Aorta (tissue), 5 donors: ENCODE data around the gene TEX19. TPM values are rescaled to one million over a fixed set of nuclear protein-coding genes. Genes with fewer than 3 reads are reported as not detected.

Source experiments
- ATAC-seq: fragments of 200-7000 bp; cut with Tn5 transposase; one replicate; pipeline ENCODE4 v1.9.1; 2022; ENCODE audit warnings: moderate library complexity; ENCODE audit not compliant: low FRiP score
- DNase-seq, 2 donors: peaks; one replicate each; pipeline ENCODE4 v3.0.0-alpha.2; 2020
- H3K27ac ChIP-seq, 2 donors: one replicate each; pipeline ENCODE4 v1.5.1; 2013; ENCODE audit warnings: low read length in 2 of 2, mild to moderate bottlenecking in 2 of 2, moderate library complexity in 2 of 2, control low read depth in 1 of 2, inconsistent platforms in 1 of 2, low read depth in 1 of 2
- H3K27me3 ChIP-seq, 2 donors: one replicate each; pipeline ENCODE4 v1.6.1; 2013; ENCODE audit warnings: control low read depth in 1 of 2, low read length in 1 of 2, mild to moderate bottlenecking in 1 of 2, moderate library complexity in 1 of 2; ENCODE audit not compliant: insufficient read depth in 2 of 2, control insufficient read depth in 1 of 2
- H3K36me3 ChIP-seq, 2 donors: one replicate each; pipeline ENCODE4 v1.6.1; 2013; ENCODE audit warnings: control low read depth in 1 of 2, low read length in 1 of 2, mild to moderate bottlenecking in 1 of 2; ENCODE audit not compliant: insufficient read depth in 2 of 2, control insufficient read depth in 1 of 2
- H3K4me1 ChIP-seq, 2 donors: one replicate each; pipeline ENCODE4 v1.6.1; 2013; ENCODE audit warnings: low read length in 2 of 2, control low read depth in 1 of 2, mild to moderate bottlenecking in 1 of 2, moderate library complexity in 1 of 2; ENCODE audit not compliant: insufficient read depth in 2 of 2, control insufficient read depth in 1 of 2
- H3K4me3 ChIP-seq, 2 donors: one replicate each; pipeline ENCODE4 v1.5.1; 2013; ENCODE audit warnings: low read length in 2 of 2, control low read depth in 1 of 2, mild to moderate bottlenecking in 1 of 2
- H3K9me3 ChIP-seq: one replicate; pipeline ENCODE4 v1.6.1; 2013; ENCODE audit warnings: mild to moderate bottlenecking, low read length; ENCODE audit not compliant: control insufficient read depth
- WGBS, 2 donors: extraction: QIAGEN DNeasy Blood & Tissue Kit; methylation state at CpG; one replicate each; pipeline ENCODE4 v1.1.7; 2013; 5-methylcytosine and 5-hydroxymethylcytosine counted together
- intact Hi-C, 2 donors: fragments of 100-400 bp; cut with DNase I; formaldehyde crosslinking; loops; one replicate each; pipeline versions ENCODE4 v1.14.2 to v1.15.0; 2022
- polyA plus RNA-seq, 2 donors: library from polyadenylated mRNA; stranded (reverse); fragments of 200-250 nt; gene quantifications; one replicate each; pipeline ENCODE4 v1.2.3, GENCODE V29; 2013
- total RNA-seq, 2 donors: library from RNA; stranded (reverse); fragmentation: NEBNext Ultra II Directional; extraction: Animal tissue kit (Norgen Biotek cat#: 25700); gene quantifications; one replicate each; pipeline ENCODE4 v1.2.1, GENCODE V29; 2021
- donor health status: healthy with polysubstance abuse.
- donor health status: Bipolar disorder and iron deficiency.
- donor health status: DM: no; HTN: no; CAD: no.
- donor health status: DM: no; HTN: no; CAD: no.
- donor health status: DM: yes; HTN: yes; CAD: no.

TEX19 gene
- total and polyA plus RNA-seq, 4 donors = not detected

- Histone ChIP-seq H3K27me3 (no peaks in the 10 kb centered on the region), H3K4me3 (no peak overlapping the region), H3K9me3 (no peaks in the 10 kb centered on the region), H3K27ac (no peak overlapping the region), H3K36me3 (no peaks in the 10 kb centered on the region), H3K4me1 (no peaks in the 10 kb centered on the region)
- intact Hi-C loops = no loop called here
- DNase-seq (peak; percentile 41 to 59), ATAC-seq (no peak)
- WGBS, 2 donors = 61 to 69% methylated on average over 22 of the region's 22 CpGs
Measured at GRCh38 chr17:82384051-82384729, 25.1 kb downstream of the TEX19 start.

GRCh38 chr17:82384730-82385481, 25.9 kb downstream of the TEX19 start:
- H3K4me1 ChIP-seq = no peaks in the 10 kb centered on the region
- H3K9me3 ChIP-seq = no peaks in the 10 kb centered on the region
- DNase-seq (peak; percentile 79 to 89), ATAC-seq (peak; percentile 62)
- no peaks in the 10 kb centered on the region for H3K36me3 ChIP-seq
- 16 to 31% methylated on average over 24 to 26 of the region's 26 CpGs for WGBS, 2 donors
- no peak overlapping the region for H3K4me3 ChIP-seq
- no peak overlapping the region for H3K27ac ChIP-seq
- intact Hi-C loops = no loop called here
- H3K27me3 ChIP-seq = no peaks in the 10 kb centered on the region

- no peaks in the 10 kb centered on the region for H3K36me3 ChIP-seq
- H3K27me3 ChIP-seq = no peaks in the 10 kb centered on the region
- WGBS, 2 donors = 7 to 8% methylated on average over 19 to 26 of the region's 26 CpGs
- H3K4me3 ChIP-seq = no peak overlapping the region
- no peaks in the 10 kb centered on the region for H3K9me3 ChIP-seq
- ATAC-seq = peak; percentile 1
- DNase-seq = no peak
- H3K27ac ChIP-seq = no peak overlapping the region
- intact Hi-C loops = no loop called here
- H3K4me1 ChIP-seq = no peaks in the 10 kb centered on the region
Measured at GRCh38 chr17:82385559-82386254, 26.7 kb downstream of the TEX19 start.

DNA sequence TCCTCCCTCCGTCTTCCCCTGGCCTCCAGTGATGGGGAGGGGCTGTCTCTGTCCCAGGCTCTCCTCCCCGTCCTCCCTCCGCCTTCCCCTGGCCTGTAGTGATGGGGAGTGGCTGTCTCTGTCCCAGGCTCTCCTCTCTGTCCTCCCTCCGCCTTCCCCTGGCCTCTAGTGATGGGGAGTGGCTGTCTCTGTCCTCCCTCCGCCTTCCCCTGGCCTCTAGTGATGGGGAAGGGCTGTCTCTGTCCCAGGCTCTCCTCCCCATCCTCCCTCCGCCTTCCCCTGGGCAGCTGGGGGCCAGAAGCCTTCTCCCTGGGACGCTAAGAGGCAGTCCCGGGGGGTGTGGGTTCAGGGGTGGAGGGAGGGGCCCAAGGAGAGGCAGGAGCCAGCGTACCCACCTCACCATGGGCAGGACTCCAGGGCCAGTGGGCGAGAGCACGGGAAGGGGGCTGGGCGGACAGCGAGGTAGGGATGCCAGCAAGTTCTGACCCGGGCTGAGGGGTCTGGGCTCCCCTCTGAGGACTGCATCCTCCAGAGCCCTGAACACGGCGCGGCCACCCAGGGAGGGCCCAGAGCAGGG, 27.3 kb downstream of the TEX19 start:
- Histone ChIP-seq H3K36me3 (no peaks in the 10 kb centered on the region), H3K27me3 (no peaks in the 10 kb centered on the region), H3K27ac (no peak overlapping the region), H3K4me3 (no peak overlapping the region), H3K9me3 (no peaks in the 10 kb centered on the region), H3K4me1 (no peaks in the 10 kb centered on the region)
- DNase-seq (no peak), ATAC-seq (no peak)
- intact Hi-C loops = no loop called here
- 29 to 49% methylated on average over 13 to 17 of the region's 17 CpGs for WGBS, 2 donors

GRCh38 chr17:82386881-82387704, 28.0 kb downstream of the TEX19 start:
- Histone ChIP-seq H3K27me3 (no peaks in the 10 kb centered on the region), H3K4me1 (no peaks in the 10 kb centered on the region), H3K4me3 (no peak overlapping the region), H3K36me3 (no peaks in the 10 kb centered on the region), H3K9me3 (no peaks in the 10 kb centered on the region), H3K27ac (no peak overlapping the region)
- no peak for DNase-seq
- intact Hi-C loops = no loop called here
- ATAC-seq = no peak
- WGBS, 2 donors = 79 to 82% methylated on average over 38 of the region's 38 CpGs

- intact Hi-C loops = no loop called here
- Histone ChIP-seq H3K4me1 (no peaks in the 10 kb centered on the region), H3K27ac (no peak overlapping the region), H3K4me3 (no peak overlapping the region), H3K9me3 (no peaks in the 10 kb centered on the region), H3K36me3 (no peaks in the 10 kb centered on the region), H3K27me3 (no peaks in the 10 kb centered on the region)
- DNase-seq (no peak), ATAC-seq (no peak)
- 84 to 86% methylated on average over 3 of the region's 3 CpGs for WGBS, 2 donors
Measured at GRCh38 chr17:82387705-82388106, 28.7 kb downstream of the TEX19 start.

DNA sequence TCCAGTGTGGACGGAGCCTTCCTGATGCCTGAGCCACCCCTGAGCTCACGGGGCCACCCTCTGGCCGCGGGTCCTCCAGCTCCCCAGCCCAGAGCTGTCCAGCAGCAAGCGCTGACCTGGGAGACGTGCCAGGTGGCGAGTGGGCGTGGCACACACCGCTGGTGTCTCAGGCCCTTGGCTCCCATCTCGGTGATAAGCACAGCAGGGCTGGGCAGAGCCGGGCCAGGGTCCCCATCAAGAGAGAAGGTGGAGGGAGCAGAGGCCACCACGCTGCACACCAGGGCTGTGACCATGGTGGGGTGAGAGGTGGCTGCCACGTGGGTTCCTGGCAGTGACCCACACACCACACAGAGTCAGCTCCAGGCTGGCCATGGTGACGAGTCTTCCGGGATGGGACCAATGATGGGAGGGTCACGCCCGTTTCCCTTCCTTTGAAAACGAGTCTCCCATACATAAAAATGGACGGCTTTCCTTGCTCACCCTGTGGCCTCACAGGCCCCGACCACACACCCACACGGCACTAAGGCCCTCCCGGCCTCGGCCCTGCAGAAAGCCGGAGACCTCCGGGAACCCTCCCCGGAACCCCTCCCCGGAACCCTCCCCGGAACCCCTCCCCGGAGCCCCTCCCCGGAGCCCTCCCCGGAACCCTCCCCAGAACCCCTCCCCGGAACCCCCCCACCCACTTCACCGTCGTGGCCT, 29.3 kb downstream of the TEX19 start:
- WGBS, 2 donors = 73 to 79% methylated on average over 28 to 34 of the region's 34 CpGs
- DNase-seq (no peak), ATAC-seq (no peak)
- Histone ChIP-seq H3K27ac (no peak overlapping the region), H3K4me3 (no peak overlapping the region), H3K9me3 (no peaks in the 10 kb centered on the region), H3K36me3 (no peaks in the 10 kb centered on the region), H3K4me1 (no peaks in the 10 kb centered on the region), H3K27me3 (no peaks in the 10 kb centered on the region)
- intact Hi-C loops = no loop called here

DNA sequence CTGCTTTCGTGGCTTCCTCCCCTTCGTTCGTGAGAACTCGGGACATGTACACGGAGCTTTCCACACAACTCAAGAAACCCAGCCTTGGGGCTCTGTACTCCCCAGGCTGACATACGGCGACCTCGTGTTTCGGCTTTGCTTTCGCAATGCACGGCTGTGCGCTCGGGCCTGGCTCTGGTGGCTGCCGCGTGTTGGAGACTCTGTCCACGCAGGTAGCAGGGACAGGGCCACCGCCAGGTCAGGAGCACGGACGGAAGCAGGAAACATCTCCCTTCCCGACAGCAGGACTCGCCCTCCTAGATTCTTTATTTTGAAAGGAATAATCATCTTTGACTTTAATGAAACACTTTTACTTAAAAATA, 29.9 kb downstream of the TEX19 start:
- no peak overlapping the region for H3K4me3 ChIP-seq
- no peaks in the 10 kb centered on the region for H3K9me3 ChIP-seq
- H3K36me3 ChIP-seq = no peaks in the 10 kb centered on the region
- no peak for DNase-seq
- no peak overlapping the region for H3K27ac ChIP-seq
- no peaks in the 10 kb centered on the region for H3K27me3 ChIP-seq
- 91 to 96% methylated on average over 21 of the region's 21 CpGs for WGBS, 2 donors
- no peak for ATAC-seq
- intact Hi-C loops = no loop called here
- H3K4me1 ChIP-seq = no peaks in the 10 kb centered on the region
